PC-9 (cell line): ENCODE data around the gene MYDGF. TPM values are rescaled to one million over a fixed set of nuclear protein-coding genes. Genes with fewer than 3 reads are reported as not detected.

Source experiments
- BruUV-seq: library from RNA; stranded (reverse); fragments of 400-500 nt; replicated peaks from 2 replicates; lab custom pipeline; 2021; lab: Mats Ljungman, UMichigan
- CTCF ChIA-PET: fragments of 300-600 bp; sonication (Branson Sonifier 250); formaldehyde crosslinking; loops from one replicate; lab custom pipeline; 2022; ENCODE audit warnings: antibody characterized with exemption; lab: Charles Lee
- POLR2A ChIA-PET: fragments of 300-600 bp; sonication (Branson Sonifier 250); formaldehyde crosslinking; loops from one replicate; lab custom pipeline; 2022; ENCODE audit warnings: antibody characterized with exemption; ENCODE audit not compliant: unreplicated experiment; lab: Charles Lee
- DNase-seq, 2 experiments: peaks; one replicate each; pipeline versions ENCODE4 v3.0.0 to v3.0.0-alpha.2; 2015 to 2022; ENCODE audit warnings: mixed read lengths in 1 of 2
- H2AFZ ChIP-seq: fragments of 200-600 bp; sonication (generic); 2 replicates; pipeline ENCODE4 v1.8.1; 2017; ENCODE audit warnings: antibody characterized with exemption
- H3F3A ChIP-seq: fragments of 200-600 bp; sonication (generic); 2 replicates; pipeline ENCODE4 v1.8.1; 2017; ENCODE audit warnings: antibody characterized with exemption, mild to moderate bottlenecking, low read depth; ENCODE audit not compliant: insufficient read depth
- H3K27ac ChIP-seq: fragments of 200-600 bp; sonication (generic); 2 replicates; pipeline ENCODE4 v1.6.1; 2016; ENCODE audit warnings: mixed run types
- H3K27me3 ChIP-seq: fragments of 200-600 bp; sonication (generic); 2 replicates; pipeline ENCODE4 v1.6.1; 2016; ENCODE audit warnings: low read depth, mixed run types; ENCODE audit not compliant: insufficient read depth
- H3K36me3 ChIP-seq: fragments of 200-600 bp; sonication (generic); 2 replicates; pipeline ENCODE4 v1.6.1; 2016; ENCODE audit warnings: low read depth, mixed run types
- H3K4me1 ChIP-seq: fragments of 200-600 bp; sonication (generic); replicated peaks from 2 replicates; pipeline ENCODE4 v1.6.1; 2016; ENCODE audit warnings: mixed run types; ENCODE audit not compliant: insufficient read depth
- H3K4me2 ChIP-seq: fragments of 200-600 bp; sonication (generic); 2 replicates; pipeline ENCODE4 v1.6.1; 2017; ENCODE audit warnings: mixed run types
- H3K4me3 ChIP-seq: fragments of 200-600 bp; sonication (generic); 2 replicates; pipeline ENCODE4 v1.6.1; 2016; ENCODE audit warnings: mixed run types
- H3K79me2 ChIP-seq: fragments of 200-600 bp; sonication (generic); 2 replicates; pipeline ENCODE4 v1.6.1; 2017; ENCODE audit warnings: low read depth, mixed run types
- H3K9me2 ChIP-seq: fragments of 200-600 bp; sonication (generic); 2 replicates; pipeline ENCODE4 v1.8.1; 2017; ENCODE audit warnings: mild to moderate bottlenecking; ENCODE audit not compliant: insufficient read depth
- H3K9me3 ChIP-seq: fragments of 200-600 bp; sonication (generic); 2 replicates; pipeline ENCODE4 v1.8.1; 2016; ENCODE audit warnings: low read depth; ENCODE audit not compliant: insufficient read depth
- H4K20me1 ChIP-seq: fragments of 200-600 bp; sonication (generic); 2 replicates; pipeline ENCODE4 v1.8.1; 2017; ENCODE audit not compliant: insufficient read depth
- EZH2 ChIP-seq: fragments of 200-600 bp; sonication (generic); IDR thresholded peaks from 2 replicates; pipeline ENCODE4 v1.8.0; 2017; ENCODE audit warnings: antibody characterized with exemption, low read depth
- intact Hi-C: fragments of 100-400 bp; cut with micrococcal nuclease; formaldehyde crosslinking; loops from one replicate; pipeline ENCODE4 v1.10.0; 2022; ENCODE audit not compliant: unreplicated experiment
- total RNA-seq: library from RNA; stranded (reverse); gene quantifications from 2 replicates; pipeline ENCODE4 v1.2.3, GENCODE V29; 2021
- TF ChIP-seq, protein P1 (sequence below): fragments of 200-600 bp; sonication (generic); conservative IDR thresholded peaks from 2 replicates; pipeline ENCODE4 v1.6.1; 2017; ENCODE audit warnings: mixed run types, antibody characterized with exemption, mild to moderate bottlenecking, moderate library complexity

The MYDGF gene
- total RNA-seq, 1 experiment from 2014 or later = 60.1 TPM

- no peak for DNase-seq
- no TSS peak for BruUV-seq
- TF ChIP-seq EZH2 = no peak
- TF ChIP-seq, protein P1, sequence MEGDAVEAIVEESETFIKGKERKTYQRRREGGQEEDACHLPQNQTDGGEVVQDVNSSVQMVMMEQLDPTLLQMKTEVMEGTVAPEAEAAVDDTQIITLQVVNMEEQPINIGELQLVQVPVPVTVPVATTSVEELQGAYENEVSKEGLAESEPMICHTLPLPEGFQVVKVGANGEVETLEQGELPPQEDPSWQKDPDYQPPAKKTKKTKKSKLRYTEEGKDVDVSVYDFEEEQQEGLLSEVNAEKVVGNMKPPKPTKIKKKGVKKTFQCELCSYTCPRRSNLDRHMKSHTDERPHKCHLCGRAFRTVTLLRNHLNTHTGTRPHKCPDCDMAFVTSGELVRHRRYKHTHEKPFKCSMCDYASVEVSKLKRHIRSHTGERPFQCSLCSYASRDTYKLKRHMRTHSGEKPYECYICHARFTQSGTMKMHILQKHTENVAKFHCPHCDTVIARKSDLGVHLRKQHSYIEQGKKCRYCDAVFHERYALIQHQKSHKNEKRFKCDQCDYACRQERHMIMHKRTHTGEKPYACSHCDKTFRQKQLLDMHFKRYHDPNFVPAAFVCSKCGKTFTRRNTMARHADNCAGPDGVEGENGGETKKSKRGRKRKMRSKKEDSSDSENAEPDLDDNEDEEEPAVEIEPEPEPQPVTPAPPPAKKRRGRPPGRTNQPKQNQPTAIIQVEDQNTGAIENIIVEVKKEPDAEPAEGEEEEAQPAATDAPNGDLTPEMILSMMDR = no peak
- Histone ChIP-seq H3K4me1 (no peaks in the 10 kb centered on the region), H3K4me3 (no peak overlapping the region), H3K36me3 (no peaks in the 10 kb centered on the region), H3K79me2 (peaks cover 7% of the 10 kb centered on the region; the same call in 1 of the 2 replicates), H3K27ac (no peak overlapping the region), H2AFZ (no peak overlapping the region), H3F3A (no peaks in the 10 kb centered on the region), H3K27me3 (no peaks in the 10 kb centered on the region), H3K4me2 (no peak overlapping the region), H3K9me2 (no peaks in the 10 kb centered on the region), H3K9me3 (no peaks in the 10 kb centered on the region), H4K20me1 (no peaks in the 10 kb centered on the region)
- ChIA-PET POLR2A (no interaction called here), CTCF (no interaction called here)
- intact Hi-C loops = no loop called here
Measured at GRCh38 chr19:4664642-4665041, 5.5 kb downstream of the MYDGF start.

- Histone ChIP-seq H3F3A (no peaks in the 10 kb centered on the region), H3K79me2 (no peaks in the 10 kb centered on the region), H3K4me3 (no peak overlapping the region), H2AFZ (no peak overlapping the region), H3K4me2 (no peak overlapping the region), H3K27ac (no peak overlapping the region), H4K20me1 (no peaks in the 10 kb centered on the region), H3K9me3 (no peaks in the 10 kb centered on the region), H3K4me1 (no peaks in the 10 kb centered on the region), H3K27me3 (no peaks in the 10 kb centered on the region), H3K9me2 (no peaks in the 10 kb centered on the region), H3K36me3 (no peaks in the 10 kb centered on the region)
- intact Hi-C loops = no loop called here
- no peak for DNase-seq
- no TSS peak for BruUV-seq
- ChIA-PET POLR2A (interaction anchor here (0.6 kb wide), 1 partner anchor 55 kb away, joined by 8 read pairs; no protein-coding TSS in a partner anchor), CTCF (no interaction called here)
- TF ChIP-seq EZH2 = no peak
- TF ChIP-seq, protein P1 = no peak
Measured at GRCh38 chr19:4662812-4663211, 7.3 kb downstream of the MYDGF start.

DNA sequence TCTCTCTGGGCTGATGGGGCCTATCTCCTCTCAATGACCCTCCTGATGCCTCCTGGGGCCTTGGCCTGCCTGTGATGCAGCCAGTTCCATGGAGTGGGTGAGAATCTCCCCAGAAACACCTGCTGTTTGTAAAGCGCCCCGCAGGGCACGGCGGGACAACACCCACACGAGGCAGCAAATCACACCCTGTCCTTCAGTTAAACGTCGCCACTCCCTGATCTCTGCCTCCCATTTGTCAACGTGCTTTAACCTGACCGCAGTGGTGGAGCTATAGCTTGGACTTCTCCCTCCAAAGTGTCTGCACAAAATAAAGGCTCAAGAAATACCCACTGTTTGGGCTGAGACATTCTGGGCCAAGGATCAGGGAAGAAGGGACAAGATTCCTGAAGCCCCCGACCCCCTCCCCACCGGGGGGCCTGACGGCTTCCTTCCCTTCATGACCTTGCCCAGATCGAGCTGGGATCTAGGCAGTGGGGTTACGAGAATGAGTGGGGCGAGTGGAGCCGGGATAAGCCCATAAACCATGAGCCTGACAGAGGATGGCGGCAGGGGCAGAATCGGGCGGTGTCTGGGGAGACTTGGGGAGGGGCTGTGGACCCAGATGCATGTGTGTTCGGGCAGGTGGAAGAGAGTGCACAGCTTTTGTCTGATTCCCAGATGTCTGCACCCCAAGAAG, 8.0 kb downstream of the MYDGF start:
- DNase-seq = no peak
- Histone ChIP-seq H2AFZ (no peak overlapping the region), H3K9me3 (no peaks in the 10 kb centered on the region), H3K4me1 (no peaks in the 10 kb centered on the region), H3K27ac (no peak overlapping the region), H3K4me3 (no peak overlapping the region), H3K79me2 (no peaks in the 10 kb centered on the region), H3K36me3 (no peaks in the 10 kb centered on the region), H3K9me2 (no peaks in the 10 kb centered on the region), H3F3A (no peaks in the 10 kb centered on the region), H4K20me1 (no peaks in the 10 kb centered on the region), H3K4me2 (no peak overlapping the region), H3K27me3 (no peaks in the 10 kb centered on the region)
- no TSS peak for BruUV-seq
- intact Hi-C loops = no loop called here
- TF ChIP-seq EZH2 = no peak
- TF ChIP-seq, protein P1 = no peak
- ChIA-PET POLR2A (interaction anchor here (0.6 kb wide), 1 partner anchor 55 kb away, joined by 8 read pairs; no protein-coding TSS in a partner anchor), CTCF (no interaction called here)
